ENCODE measurements around the gene SCUBE2.
"Not testable (repeated sequence)": the region's sequence is repeated elsewhere in the genome, so short reads cannot be mapped to it uniquely, and the experiment has no call there.

Gene SCUBE2

DNA sequence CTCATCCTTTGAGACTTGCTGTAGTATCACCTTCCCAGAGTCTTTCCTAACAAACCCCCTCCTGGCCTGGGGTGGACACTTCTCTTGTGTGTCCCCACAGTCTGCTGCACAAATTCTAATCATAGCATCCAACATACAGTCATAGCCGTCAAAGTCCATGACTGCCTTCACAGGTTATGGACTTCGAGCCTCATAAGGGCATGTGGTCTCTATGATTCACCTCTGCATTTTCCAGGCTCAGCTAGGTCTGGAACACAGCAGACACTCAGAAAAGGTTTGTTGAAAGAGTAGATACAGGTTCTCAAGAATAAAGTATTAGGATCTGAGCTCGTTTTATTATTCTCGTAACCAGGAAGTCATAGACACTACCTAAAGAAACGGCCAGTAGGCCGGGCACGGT lies 13.2 kb upstream of the SCUBE2 start:
- no peak for DNase-seq

DNA sequence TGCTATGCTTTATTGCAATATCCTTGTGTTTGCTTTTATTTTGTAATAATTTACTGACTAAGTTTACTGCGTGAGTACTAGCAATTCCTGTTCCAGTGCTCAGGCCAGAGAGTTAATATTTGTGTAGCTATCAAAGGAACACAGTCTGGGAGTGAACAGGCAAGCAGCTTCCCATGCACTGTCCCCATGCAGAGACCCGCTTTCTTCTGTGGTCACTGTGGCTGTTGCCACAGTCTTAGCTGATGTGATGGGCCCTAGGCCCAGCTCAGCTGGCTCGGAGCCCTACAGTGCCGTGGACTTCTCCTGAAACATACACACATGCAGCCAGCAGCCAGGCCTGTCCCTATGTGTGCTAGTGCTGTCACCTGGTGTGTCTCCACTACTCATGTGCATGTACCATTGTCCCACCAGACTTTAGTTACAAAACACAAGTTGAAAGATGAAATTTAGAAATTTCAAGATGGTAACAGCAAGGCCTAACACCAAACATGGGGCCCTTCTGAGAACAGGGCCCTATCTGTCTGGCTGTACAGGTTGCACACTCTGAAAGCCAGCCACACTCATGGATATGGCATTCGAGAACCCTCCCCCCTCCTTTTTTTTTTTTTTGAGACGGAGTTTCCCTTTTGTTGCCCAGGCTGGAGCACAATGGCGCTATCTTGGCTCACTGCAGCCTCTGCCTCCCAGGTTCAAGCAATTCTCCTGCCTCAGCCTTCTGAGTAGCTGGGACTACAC lies 12.3 kb upstream of the SCUBE2 start:
- no peak for DNase-seq

DNA sequence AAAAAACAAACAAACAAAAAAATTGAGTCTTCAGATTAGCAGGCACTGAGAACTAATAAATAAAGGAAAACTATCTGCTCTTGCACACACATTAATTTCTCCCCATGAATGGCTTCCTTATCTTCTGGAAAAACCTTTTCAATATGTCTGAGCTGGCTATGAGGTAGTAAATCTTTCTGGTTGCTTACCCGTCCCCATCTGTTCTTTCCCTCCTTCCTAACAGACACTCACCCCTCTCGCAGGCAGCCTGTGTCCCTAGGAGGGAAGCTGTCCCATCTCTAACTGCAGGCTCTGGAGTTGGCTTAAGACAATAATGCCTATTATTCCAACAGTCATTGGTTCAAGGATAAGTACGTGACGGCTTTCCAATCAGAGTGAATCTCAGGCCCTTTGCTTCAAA lies 8.2 kb upstream of the SCUBE2 start:
- DNase-seq: no peak

DNA sequence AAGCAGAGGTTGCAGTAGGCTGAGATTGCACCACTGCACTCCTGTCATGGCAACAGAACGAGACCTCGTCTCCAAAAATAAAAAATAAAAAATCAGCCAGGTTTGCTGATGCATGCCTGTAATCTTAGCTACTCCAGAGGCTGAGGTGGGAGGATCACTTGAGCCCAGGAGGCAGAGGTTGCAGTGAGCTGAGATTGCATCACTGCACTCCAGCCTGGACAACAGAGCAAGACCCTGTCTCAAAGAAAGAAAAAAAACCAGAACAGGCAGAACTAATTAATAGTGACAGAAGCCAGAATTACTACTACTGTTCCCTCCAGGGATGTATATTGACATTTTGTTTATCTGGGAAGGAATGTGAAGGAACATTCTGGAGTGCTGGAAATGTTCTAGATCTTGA lies 7.1 kb upstream of the SCUBE2 start:
- not testable (repeated sequence) for DNase-seq

DNA sequence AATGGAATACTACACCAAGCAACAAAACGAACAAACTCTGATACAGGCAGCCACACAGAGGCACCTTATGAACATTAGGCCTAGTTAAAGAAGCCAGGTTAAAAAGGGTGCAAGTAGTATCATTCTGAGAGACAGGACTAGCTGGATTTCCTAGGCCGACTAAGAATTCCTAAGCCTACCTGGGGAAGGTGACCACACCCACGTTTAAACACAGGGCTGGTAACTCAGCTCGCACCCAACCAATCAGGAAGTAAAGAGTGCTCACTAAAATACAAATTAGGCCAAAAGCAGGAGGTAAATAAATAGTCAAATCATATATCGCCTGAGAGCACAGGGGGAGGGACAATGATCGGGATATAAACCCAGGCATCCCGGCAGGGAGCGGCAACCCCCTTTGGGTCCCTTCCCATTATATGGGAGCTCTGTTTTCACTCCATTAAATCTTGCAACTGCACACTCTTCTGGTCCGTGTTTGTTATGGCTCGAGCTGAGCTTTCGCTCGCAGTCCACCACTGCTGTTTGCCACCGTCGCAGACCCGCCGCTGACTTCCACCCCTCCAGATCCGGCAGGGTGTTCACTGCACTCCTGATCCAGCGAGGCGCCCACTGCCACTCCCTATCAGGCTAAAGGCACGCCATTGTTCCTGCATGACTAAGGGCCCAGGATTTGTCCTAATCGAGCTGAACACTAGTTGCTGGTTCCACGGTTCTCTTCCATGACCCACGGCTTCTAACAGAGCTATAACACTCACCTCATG lies 6.0 kb upstream of the SCUBE2 start:
- not testable (repeated sequence) for DNase-seq

GRCh38 chr11:9096427-9096826 lies 5.0 kb upstream of the SCUBE2 start:
- DNase-seq: no peak

DNA sequence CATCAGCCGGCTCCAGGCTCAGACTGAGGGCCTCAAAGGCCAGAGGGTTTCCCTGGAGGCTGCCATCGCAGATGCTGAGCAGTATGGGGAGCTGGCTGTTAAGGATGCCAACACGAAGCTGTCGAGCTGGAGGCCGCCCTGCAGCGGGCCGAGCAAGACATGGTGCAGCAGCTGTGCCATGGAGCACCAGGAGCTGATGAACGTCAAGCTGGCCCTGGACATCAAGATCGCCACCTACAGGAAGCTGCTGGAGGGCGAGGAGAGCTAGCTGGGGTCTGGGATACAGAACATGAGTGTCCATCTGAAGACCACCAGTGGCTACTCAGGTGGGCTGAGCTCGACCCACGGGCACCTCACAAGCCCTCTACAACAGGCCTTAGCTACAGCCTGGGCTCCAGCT lies 4.0 kb upstream of the SCUBE2 start:
- DNase-seq: no peak

- DNase-seq: no peak
Observed at GRCh38 chr11:9094420-9094819, 3.0 kb upstream of the SCUBE2 start.

GRCh38 chr11:9092853-9093778 lies 1.7 kb upstream of the SCUBE2 start:
- DNase-seq: no peak

DNA sequence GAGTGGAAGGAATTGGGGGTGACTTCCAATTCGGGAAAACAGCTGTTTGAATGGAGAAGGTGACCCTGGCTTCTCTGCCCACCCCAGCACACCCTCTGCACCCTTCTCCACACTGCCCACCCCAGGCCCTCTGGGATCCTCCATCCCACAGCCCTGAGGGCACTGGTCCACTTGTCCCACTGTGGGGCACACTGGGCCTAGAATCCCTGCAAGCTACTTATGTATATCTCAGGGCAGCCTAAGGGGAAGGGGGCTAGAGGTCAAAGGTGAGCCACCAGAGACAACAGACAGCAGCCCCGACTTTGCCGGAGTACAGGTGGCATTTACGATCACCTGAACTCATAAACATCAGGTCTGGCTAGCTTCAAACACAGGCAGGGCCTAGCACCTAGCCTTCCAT lies 673 bp upstream of the SCUBE2 start:
- DNase-seq: no peak

GRCh38 chr11:9090488-9091043 lies 833 bp downstream of the SCUBE2 start:
- no peak for DNase-seq

- DNase-seq: no peak
Observed at GRCh38 chr11:9089636-9090035, 1.8 kb downstream of the SCUBE2 start.

DNA sequence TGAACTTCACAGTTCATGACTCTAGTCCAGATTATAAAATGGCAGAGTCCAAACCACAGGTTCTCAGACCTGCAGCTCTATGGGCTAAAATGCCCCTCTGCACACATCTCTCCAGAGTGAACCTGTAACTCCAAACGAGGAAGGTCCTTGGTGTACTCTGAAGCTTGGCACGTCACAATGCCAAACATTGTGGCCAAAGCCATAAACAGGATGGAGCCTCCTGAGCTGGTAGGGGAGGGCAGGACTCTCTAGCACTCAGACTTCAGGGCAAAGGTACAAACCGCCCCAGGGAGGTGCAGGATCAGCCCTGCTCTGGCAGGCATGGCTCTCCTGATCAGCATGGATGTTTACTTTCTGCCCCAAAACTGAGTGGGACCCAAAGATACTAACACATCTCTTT lies 2.3 kb downstream of the SCUBE2 start:
- DNase-seq: no peak

GRCh38 chr11:9082575-9082974 lies 8.8 kb downstream of the SCUBE2 start:
- no peak for DNase-seq

DNA sequence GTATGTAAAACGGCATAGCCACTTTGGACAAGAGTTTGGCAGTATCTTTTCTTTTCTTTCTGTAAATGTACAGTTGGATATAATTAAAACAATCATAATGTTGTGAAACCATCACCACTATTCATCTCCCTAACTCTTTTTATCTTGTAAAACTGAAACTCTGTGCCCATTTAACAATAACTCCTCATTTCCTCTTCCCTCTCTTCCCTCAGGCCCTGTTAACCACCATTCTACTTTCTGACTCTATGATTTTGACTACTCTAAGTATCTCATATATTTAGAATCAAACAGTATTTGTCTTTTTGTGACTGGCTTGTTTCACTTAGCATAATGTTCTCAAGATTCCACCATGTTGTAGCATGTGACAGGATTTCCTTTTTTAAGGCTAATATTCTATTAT lies 10.2 kb downstream of the SCUBE2 start:
- no peak for DNase-seq

- DNase-seq: no peak
Observed at GRCh38 chr11:9078113-9079086, 13.0 kb downstream of the SCUBE2 start.

- DNase-seq: no peak
Observed at GRCh38 chr11:9077164-9077563, 14.2 kb downstream of the SCUBE2 start.

- no peak for DNase-seq
Observed at GRCh38 chr11:9076661-9077060, 14.7 kb downstream of the SCUBE2 start.

- no peak for DNase-seq
Observed at GRCh38 chr11:9076046-9076445, 15.4 kb downstream of the SCUBE2 start.

DNA sequence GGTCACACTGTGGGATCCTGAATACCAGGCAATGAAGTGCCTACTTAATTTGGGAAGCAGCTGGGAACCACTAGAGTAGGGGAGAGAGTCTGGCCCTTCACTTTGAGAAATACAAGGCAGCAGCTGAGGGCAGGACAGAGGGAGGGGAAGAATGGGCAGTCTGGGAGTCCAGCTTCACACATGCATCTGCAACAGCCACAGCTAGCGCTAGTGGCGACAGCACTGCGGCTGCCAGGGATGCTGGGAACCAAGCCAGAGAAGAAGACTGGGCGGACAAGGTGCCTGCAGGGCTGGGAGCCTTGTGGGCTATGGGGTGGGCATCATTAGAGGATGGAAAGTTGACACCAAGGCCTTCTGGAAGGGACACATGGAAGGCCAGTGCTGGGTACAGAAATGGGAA lies 15.8 kb downstream of the SCUBE2 start:
- no peak for DNase-seq

DNA sequence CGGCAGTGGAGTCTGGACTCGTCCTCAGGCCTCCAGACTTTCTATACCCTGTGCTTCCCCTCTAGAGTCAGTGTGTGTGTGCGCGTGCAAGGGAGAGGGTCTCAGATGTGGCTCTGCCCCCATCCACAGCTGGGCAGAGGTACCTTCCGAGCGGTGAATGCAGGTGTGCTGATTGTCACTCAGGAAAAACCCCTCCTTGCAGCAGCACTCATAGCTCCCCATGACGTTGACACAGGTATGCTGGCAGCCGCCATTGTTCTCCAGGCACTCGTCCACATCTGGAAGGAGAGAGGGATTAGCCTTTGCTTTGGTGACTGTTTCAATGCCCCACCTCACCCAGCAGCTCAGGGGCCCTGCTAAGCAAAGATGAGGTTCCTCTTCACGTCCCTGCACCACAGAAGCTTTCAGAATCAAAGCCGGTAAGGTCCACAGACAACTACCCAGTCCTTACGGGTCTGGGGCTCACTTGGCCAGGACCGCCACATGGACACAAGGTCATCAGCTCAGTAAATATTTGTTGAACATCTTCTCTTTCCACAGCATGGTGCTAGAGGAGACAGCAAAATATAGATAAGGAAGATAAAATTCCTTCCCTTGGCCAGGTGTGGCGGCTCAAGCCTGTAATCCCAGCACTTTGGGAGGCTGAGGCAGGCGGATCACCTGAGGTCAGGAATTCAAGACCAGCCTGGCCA lies 16.9 kb downstream of the SCUBE2 start:
- no peak for DNase-seq

Measured in NCI-H748 treated with DMSO at 0.1 percent for 48 hours (cell line).